ENCODE measurements around the gene MED29. TPM values are rescaled to one million over a fixed set of nuclear protein-coding genes. Genes with fewer than 3 reads are reported as not detected.

Gene MED29
- total RNA-seq, 1 donor from 2014 or later = 37.3 TPM

DNA sequence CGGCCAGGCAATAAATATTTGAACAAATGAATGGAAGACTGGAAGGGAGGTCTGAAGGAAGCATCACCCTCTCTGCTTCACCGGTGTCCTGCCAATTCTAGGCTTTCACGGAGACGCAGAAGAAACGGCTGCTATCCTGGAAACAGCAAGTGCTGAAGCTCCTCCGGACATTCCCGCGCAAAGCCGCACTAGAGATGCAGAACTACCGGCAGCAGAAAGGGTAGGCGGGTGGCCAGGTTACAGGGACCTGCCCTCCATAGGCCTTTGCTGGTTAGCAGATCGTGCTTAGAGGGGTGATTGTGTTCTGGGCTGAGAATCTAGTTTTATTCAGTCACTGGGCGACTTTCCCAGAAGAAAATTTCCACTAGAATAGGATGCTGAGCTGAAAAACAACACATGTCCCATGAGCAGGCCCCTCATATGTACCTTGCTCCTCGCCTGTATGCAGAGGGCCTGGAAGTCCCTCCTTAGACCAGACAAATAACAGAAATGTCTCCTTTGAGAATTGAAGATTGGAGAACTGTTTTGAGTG lies 11.2 kb upstream of the MED29 start:
- Mint-ChIP-seq H3K36me3 (ENCODE audit: low read depth) (peaks cover 10% of the 10 kb centered on the region), H3K27ac (ENCODE audit: unreplicated experiment) (no peak overlapping the region), H3K27me3 (ENCODE audit: low read depth) (no peaks in the 10 kb centered on the region), H3K9me3 (no peaks in the 10 kb centered on the region), H3K4me3 (no peak overlapping the region), H3K4me1 (no peaks in the 10 kb centered on the region)
- DNase-seq (ENCODE audit: low read depth, low spot score) = no peak
- TF ChIP-seq CTCF (conservative IDR thresholded peaks at IDR 0.05) = no peak

DNA sequence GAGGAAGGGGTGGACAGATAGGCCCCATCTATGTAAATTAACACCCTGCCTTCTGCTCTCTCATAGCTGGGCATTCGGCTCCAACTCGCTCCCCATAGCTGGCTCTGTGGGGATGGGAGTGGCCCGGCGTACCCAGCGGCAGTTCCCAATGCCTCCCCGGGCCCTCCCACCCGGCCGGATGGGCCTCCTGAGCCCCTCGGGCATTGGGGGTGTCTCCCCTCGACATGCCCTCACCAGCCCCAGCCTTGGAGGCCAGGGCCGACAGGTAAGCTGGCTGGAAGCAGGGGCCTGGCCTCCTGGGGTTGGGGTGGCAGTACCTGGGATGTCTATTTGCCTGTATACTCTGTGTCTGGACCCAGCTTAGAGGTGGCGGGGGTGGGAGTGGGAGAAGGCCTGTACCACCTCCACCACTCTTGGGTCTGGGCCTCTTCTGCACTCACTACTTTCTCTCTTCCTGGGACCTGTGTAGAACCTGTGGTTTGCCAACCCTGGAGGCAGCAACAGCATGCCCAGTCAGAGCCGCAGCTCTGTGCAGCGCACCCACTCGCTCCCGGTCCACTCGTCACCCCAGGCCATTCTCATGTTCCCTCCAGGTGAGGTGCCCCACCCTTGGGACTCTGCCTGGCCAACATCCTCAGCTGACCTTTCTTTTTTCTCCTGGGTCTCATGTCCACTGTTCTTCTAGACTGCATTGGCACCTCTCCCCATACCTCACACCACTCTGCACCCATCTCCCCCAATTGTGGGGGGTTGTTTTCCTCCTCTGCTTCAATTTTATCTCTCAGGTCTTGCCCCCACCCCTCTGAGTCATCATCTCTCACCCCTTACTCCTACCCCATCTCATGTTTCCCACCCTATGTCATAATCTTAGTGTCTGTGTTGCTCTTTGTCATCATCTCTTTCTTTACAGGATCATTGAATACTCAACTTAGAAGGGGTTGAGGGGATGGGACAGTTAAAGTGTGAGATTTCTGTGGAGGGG lies 10.4 kb upstream of the MED29 start:
- DNase-seq (ENCODE audit: low read depth, low spot score) = no peak
- TF ChIP-seq CTCF (conservative IDR thresholded peaks at IDR 0.05) = no peak
- no peaks in the 10 kb centered on the region for H3K27me3 Mint-ChIP-seq (ENCODE audit: low read depth)
- H3K36me3 Mint-ChIP-seq (ENCODE audit: low read depth) = peaks cover 10% of the 10 kb centered on the region
- H3K4me1 Mint-ChIP-seq = no peaks in the 10 kb centered on the region
- H3K9me3 Mint-ChIP-seq = no peaks in the 10 kb centered on the region
- H3K4me3 Mint-ChIP-seq = no peak overlapping the region
- H3K27ac Mint-ChIP-seq (ENCODE audit: unreplicated experiment) = no peak overlapping the region

DNA sequence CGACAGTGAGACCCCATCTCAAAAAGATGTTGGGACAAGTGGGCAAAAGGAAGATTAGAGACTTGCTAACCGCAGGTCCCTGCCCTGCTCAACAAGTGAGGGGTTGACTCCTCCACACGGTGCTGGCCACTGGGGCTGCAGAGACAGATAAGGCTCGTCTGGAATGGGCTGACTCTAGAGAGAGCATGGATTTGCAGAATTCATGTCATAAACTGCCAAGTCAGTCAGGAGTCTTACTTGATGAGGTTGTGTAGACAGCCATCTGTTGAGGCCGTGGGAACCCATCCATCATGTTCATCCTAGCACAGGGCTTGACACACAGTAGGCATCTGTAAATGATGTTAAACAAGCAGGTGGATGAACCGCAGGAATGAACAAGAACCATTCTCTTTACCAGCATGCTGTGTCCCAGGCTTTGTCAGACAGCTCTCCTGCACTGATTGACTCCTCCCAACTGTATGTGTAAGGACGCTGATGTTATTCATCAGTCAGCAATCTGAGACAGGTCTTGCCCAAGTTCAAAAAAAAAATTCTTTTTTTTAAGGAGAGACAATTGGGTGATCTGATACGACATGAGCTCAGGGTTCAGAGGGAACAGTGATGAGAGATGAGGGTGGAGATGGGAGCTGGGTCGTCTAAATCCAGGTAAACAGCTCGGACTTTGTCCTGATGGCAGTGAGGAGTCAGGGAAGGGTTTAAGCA lies 9.1 kb upstream of the MED29 start:
- Mint-ChIP-seq H3K36me3 (ENCODE audit: low read depth) (peaks cover 10% of the 10 kb centered on the region), H3K4me1 (no peaks in the 10 kb centered on the region), H3K27me3 (ENCODE audit: low read depth) (no peaks in the 10 kb centered on the region), H3K27ac (ENCODE audit: unreplicated experiment) (peak overlapping the region; percentile 29), H3K4me3 (no peak overlapping the region), H3K9me3 (no peaks in the 10 kb centered on the region)
- no peak for TF ChIP-seq CTCF (conservative IDR thresholded peaks at IDR 0.05)
- no peak for DNase-seq (ENCODE audit: low read depth, low spot score)

GRCh38 chr19:39382991-39383828 lies 8.0 kb upstream of the MED29 start:
- H3K4me1 Mint-ChIP-seq = no peaks in the 10 kb centered on the region
- no peak overlapping the region for H3K27ac Mint-ChIP-seq (ENCODE audit: unreplicated experiment)
- peaks cover 13% of the 10 kb centered on the region for H3K36me3 Mint-ChIP-seq (ENCODE audit: low read depth)
- H3K4me3 Mint-ChIP-seq = no peak overlapping the region
- DNase-seq (ENCODE audit: low read depth, low spot score) = no peak
- no peaks in the 10 kb centered on the region for H3K9me3 Mint-ChIP-seq
- no peak for TF ChIP-seq CTCF (conservative IDR thresholded peaks at IDR 0.05)
- no peaks in the 10 kb centered on the region for H3K27me3 Mint-ChIP-seq (ENCODE audit: low read depth)

Data from neural crest cell (in vitro differentiated cells).